ENCODE data around the gene OR2AG1. TPM values are rescaled to one million over a fixed set of nuclear protein-coding genes. Genes with fewer than 3 reads are reported as not detected.

OR2AG1 gene
- polyA plus RNA-seq, 3 donors = not detected

- Histone ChIP-seq H3K4me2 (replicated peaks; ENCODE audit: extremely low read depth, low read length, poor library complexity, severe bottlenecking) (no peak overlapping the region), H3K79me2 (ENCODE audit: insufficient read depth, low read length) (no peaks in the 10 kb centered on the region), H3K4me3 (replicated peaks in 1 of 3; ENCODE audit: low read depth in 2 of 3, low read length in 3 of 3) (no peak overlapping the region), H3K27ac (ENCODE audit: low read depth in 1 of 2, low read length in 2 of 2) (no peak overlapping the region), H3K9me3 (replicated peaks in 1 of 2; ENCODE audit: control insufficient read depth in 1 of 2, insufficient read depth in 1 of 2, low read length in 2 of 2) (no peaks in the 10 kb centered on the region), H3K9ac (ENCODE audit: insufficient read depth, low read length, poor library complexity, severe bottlenecking) (no peak overlapping the region), H2AFZ (ENCODE audit: insufficient read depth, low read depth, low read length, poor library complexity, severe bottlenecking) (no peak overlapping the region), H4K20me1 (ENCODE audit: insufficient read depth, low read length) (no peaks in the 10 kb centered on the region), H3K36me3 (replicated peaks in 1 of 2; ENCODE audit: control insufficient read depth in 1 of 2, insufficient read depth in 2 of 2, low read length in 2 of 2) (no peaks in the 10 kb centered on the region), H3K27me3 (ENCODE audit: control insufficient read depth in 2 of 2, insufficient read depth in 2 of 2, low read length in 2 of 2) (no peaks in the 10 kb centered on the region), H3K4me1 (ENCODE audit: control insufficient read depth in 1 of 2, insufficient read depth in 2 of 2, low read length in 2 of 2) (no peaks in the 10 kb centered on the region)
- Mint-ChIP-seq H3K27ac (no peak overlapping the region), H3K4me1 (no peaks in the 10 kb centered on the region), H3K9me3 (peaks cover 0 to 2% (median 1%) of the 10 kb centered on the region in 7 donors), H3K36me3 (no peaks in the 10 kb centered on the region), H3K27me3 (ENCODE audit: low read depth in 3 of 3) (peaks cover 0 to 3% (median 0%) of the 10 kb centered on the region in 3 donors), H3K4me3 (no peak overlapping the region)
- no CpG with 5 or more reads among the region's 1 CpG for WGBS (ENCODE audit: insufficient coverage)
- no peak for DNase-seq
- no peak for TF ChIP-seq CTCF (IDR thresholded peaks at IDR 0.05)
- intact Hi-C loops (cut with micrococcal nuclease) = loop anchor here in 1 of 2 donors (10.0 kb wide), 1 partner anchor 51 kb away; no protein-coding TSS in a partner anchor
These were observed 26.9 kb upstream of the OR2AG1 start for GRCh38 chr11:6755953-6756347.

- Mint-ChIP-seq H3K4me3 (no peak overlapping the region), H3K27ac (no peak overlapping the region), H3K27me3 (ENCODE audit: low read depth in 3 of 3) (peaks cover 0 to 3% (median 0%) of the 10 kb centered on the region in 3 donors), H3K9me3 (peaks cover 0 to 1% (median 0%) of the 10 kb centered on the region in 7 donors), H3K4me1 (no peaks in the 10 kb centered on the region), H3K36me3 (no peaks in the 10 kb centered on the region)
- Histone ChIP-seq H2AFZ (ENCODE audit: insufficient read depth, low read depth, low read length, poor library complexity, severe bottlenecking) (no peak overlapping the region), H3K9me3 (replicated peaks in 1 of 2; ENCODE audit: control insufficient read depth in 1 of 2, insufficient read depth in 1 of 2, low read length in 2 of 2) (no peaks in the 10 kb centered on the region), H3K79me2 (ENCODE audit: insufficient read depth, low read length) (no peaks in the 10 kb centered on the region), H3K4me1 (ENCODE audit: control insufficient read depth in 1 of 2, insufficient read depth in 2 of 2, low read length in 2 of 2) (no peaks in the 10 kb centered on the region), H3K9ac (ENCODE audit: insufficient read depth, low read length, poor library complexity, severe bottlenecking) (no peak overlapping the region), H3K4me3 (replicated peaks in 1 of 3; ENCODE audit: low read depth in 2 of 3, low read length in 3 of 3) (no peak overlapping the region), H4K20me1 (ENCODE audit: insufficient read depth, low read length) (no peaks in the 10 kb centered on the region), H3K4me2 (replicated peaks; ENCODE audit: extremely low read depth, low read length, poor library complexity, severe bottlenecking) (no peak overlapping the region), H3K36me3 (replicated peaks in 1 of 2; ENCODE audit: control insufficient read depth in 1 of 2, insufficient read depth in 2 of 2, low read length in 2 of 2) (no peaks in the 10 kb centered on the region), H3K27ac (ENCODE audit: low read depth in 1 of 2, low read length in 2 of 2) (no peak overlapping the region), H3K27me3 (ENCODE audit: control insufficient read depth in 2 of 2, insufficient read depth in 2 of 2, low read length in 2 of 2) (no peaks in the 10 kb centered on the region)
- DNase-seq = peak; percentile 43 to 61 (median 50)
- intact Hi-C loops (cut with micrococcal nuclease) = loop anchor here in 1 of 2 donors (10.0 kb wide), 1 partner anchor 53 kb away; no protein-coding TSS in a partner anchor
- WGBS (ENCODE audit: insufficient coverage) = 50% methylated on average over 2 of the region's 2 CpGs
- peak; percentile 82 for TF ChIP-seq CTCF (IDR thresholded peaks at IDR 0.05)
These were observed 25.4 kb upstream of the OR2AG1 start for GRCh38 chr11:6757373-6757967.
